Measurements from ENCODE around the gene ZNF462.

- TF ChIP-seq EZH2 (conservative IDR thresholded peaks at IDR 0.05; ENCODE audit: low read depth, low read length), result no peak
- no peak for TF ChIP-seq AHR (CRISPR knock-in tag; IDR thresholded peaks at IDR 0.05)
- TF ChIP-seq SUZ12 (IDR thresholded peaks at IDR 0.05; ENCODE audit: low read depth, low read length), result no peak
- no peak for TF ChIP-seq TCF7 (IDR thresholded peaks at IDR 0.05; ENCODE audit: low read depth)
- no peak for TF ChIP-seq ZNF446 (CRISPR knock-in tag; IDR thresholded peaks at IDR 0.05)
- TF ChIP-seq NBN (conservative IDR thresholded peaks at IDR 0.05), result no peak
Measured at GRCh38 chr9:106875529-106875928, 12.6 kb downstream of the ZNF462 start.
